NCI-H146 treated with DMSO at 0.1 percent for 48 hours (cell line): ENCODE data around the gene STRN3.
"Not testable (repeated sequence)": the region's sequence is repeated elsewhere in the genome, so short reads cannot be mapped to it uniquely, and the experiment has no call there.

Source experiments
- DNase-seq: peaks from one replicate; lab custom pipeline; 2025; ENCODE audit not compliant: unreplicated experiment; lab: John Stamatoyannopoulos, UW

The STRN3 gene

GRCh38 chr14:30972882-30973582 lies 53.1 kb downstream of the STRN3 start:
- DNase-seq, result no peak

DNA sequence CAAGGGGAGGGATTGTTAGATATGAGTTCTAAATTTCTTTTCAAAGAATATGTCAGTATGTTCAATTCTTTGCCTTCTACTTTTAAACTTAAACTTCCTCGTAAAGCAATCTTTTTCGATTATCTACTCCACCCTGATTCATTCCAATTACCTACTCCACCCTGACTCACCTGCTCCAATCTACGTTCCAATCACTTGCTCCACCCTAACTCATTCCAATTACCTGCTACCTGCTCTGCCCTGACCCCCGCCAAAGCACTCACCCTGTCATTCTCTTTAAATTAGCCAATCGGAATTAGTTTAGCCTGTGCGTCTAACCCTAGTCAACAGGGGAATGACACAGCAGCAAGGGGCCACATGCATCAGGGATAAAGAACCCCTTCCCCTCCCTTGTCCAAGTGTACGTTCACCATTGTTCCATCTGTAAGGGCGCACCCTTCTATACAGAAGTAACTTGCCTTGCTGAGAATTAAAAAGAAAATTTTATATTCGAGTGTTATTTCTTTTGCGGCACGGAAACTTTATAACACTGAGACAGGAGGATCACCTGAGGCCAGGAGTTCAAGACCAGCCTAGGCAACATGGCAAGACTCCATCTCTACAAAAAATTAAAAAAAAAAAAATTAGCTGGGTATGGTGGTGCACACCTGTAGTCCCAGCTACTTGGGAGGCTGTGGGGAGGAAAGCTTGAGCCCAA lies 54.0 kb downstream of the STRN3 start:
- not testable (repeated sequence) for DNase-seq

DNA sequence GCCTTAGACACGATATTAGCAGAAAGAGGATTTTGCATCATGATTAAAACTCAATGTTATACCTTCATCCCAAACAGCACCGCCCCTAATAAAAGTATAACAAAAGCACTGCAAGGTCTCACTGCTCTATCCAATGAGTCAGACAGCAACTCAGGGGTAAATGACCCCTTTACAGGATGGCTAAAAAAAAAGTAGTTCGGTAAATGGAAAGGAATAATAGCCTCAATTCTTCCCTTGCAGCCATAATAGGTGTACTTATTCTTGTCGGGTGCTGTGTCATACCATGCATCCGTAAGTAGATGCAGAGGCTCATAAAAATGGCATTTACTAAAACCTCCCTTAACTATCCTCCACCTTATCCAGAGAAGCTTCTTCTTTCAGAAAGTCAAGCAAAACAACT lies 54.6 kb downstream of the STRN3 start:
- no peak for DNase-seq

GRCh38 chr14:30969796-30970195 lies 56.4 kb downstream of the STRN3 start:
- DNase-seq, result not testable (repeated sequence)

GRCh38 chr14:30967364-30968098 lies 58.6 kb downstream of the STRN3 start:
- not testable (repeated sequence) for DNase-seq

GRCh38 chr14:30966415-30967363 lies 59.5 kb downstream of the STRN3 start:
- DNase-seq, result no peak

DNA sequence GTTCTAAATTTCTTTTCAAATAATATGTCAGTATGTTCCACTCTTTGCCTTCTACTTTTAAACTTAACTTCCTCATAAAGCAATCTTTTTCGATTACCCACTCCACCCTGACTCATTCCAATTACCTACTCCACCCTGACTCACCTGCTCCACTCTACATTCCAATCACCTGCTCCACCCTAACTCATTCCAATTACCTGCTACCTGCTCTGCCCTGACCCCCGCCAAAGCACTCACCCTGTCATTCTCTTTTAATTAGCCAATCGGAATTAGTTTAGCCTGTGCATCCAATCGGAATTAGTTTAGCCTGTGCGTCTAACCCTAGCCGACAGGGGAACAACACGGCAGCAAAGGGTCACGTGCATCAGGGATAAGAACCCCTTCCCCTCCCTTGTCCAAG lies 60.3 kb downstream of the STRN3 start:
- DNase-seq, result not testable (repeated sequence)

DNA sequence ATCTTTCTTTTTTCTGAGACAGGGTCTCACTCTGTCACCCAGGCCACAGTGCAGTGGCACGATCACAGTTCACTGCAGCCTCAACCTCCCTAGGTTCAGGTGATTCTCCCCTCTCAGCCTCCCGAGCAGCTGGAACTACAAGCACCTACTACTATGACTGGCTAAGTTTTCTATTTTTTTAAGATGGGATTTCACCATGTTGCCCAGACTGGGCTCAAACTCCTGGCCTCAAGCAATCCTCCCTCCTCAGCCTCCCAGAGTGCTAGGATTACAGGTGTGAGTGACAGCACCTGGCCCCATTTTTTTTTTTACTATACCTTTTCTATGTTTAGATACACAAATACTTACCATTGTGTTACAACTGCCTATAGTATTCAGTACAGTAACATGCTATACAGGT lies 63.6 kb downstream of the STRN3 start:
- DNase-seq, result not testable (repeated sequence)

GRCh38 chr14:30961330-30961729 lies 64.8 kb downstream of the STRN3 start:
- DNase-seq, result no peak

- DNase-seq, result no peak
Observed at GRCh38 chr14:30960216-30960615, 66.0 kb downstream of the STRN3 start.

GRCh38 chr14:30958555-30959407 lies 67.4 kb downstream of the STRN3 start:
- no peak for DNase-seq

DNA sequence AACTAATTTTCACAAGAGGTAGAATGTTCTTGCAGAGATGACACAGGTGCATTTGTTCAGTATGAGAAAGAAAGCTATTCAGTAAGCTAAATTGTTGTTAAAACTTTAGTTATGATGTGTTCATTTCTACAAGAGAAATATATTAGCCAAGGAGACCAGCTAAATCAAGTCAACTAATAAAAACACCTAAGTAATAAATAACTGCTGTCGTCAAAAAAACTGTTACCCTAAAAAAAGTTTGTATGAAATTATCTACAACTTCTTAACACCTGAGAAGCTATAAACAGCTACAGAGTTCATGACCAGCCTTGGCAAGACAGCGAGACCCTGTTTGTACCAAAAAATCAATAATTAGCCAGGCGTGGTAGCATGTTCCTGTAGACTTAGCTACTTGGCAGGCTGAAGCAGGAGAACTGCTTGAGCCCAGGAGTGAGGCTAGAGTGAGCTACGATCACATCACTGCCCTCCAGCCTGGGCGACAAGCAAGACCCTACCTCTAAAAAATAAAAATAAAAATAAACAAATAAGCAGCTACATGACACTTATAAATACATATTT lies 68.3 kb downstream of the STRN3 start:
- DNase-seq, result no peak

- DNase-seq, result no peak
Observed at GRCh38 chr14:30949651-30950050, 76.5 kb downstream of the STRN3 start.

DNA sequence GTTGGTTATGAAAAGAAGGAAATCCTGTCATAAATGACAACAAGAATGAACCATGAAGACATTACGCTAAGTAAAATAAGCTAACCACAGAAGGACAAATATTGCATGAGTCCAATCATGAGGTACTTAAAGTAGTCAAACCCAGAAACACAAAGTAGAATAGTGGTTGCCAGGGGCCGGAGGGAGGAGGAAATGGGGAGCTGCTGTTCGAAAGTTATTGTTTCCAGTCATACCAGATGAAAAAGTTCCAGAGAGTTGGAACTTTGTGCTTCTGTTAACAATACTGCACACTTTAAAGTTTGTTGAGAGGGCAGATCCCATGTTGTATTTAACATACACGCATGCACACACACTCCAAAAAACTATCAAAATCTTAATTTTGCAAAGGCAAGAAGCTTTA lies 82.5 kb downstream of the STRN3 start:
- no peak for DNase-seq

DNA sequence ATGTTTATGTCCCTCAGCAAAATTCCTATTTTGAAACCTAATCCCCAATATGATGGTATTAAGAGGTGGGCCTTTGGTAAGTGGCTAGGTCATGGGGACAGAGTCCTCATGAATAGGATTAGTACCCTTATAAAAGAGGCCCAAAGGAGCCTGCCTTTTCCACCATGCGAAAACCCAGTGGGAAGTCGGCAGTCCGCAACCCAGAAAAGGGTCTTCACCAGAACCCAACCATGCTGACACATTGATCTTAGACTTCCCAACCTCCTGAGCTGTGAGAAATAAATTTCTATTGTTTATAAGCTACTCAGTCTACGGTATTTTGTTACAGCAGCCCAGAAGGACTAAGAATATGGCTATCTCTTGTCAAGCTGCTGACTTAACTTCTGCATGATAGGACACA lies 85.3 kb downstream of the STRN3 start:
- DNase-seq, result no peak

DNA sequence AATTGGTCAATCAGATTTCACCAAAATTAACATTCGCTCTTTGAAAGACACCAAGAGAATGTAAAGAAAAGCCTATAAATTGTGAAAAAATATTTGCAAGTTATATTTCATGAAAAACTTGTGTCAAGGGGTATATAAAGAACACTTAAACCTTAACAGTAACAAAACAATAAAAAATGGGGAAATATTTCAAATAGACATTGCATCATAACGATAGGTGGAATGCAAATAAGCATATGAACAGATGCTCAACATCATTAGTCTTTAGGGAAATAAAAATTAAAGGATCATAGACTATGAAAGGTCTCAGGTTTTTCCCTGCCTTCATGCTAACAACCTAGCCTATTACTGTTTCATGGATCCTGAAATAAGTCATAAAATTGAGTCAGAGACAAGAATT lies 87.6 kb downstream of the STRN3 start:
- no peak for DNase-seq

DNA sequence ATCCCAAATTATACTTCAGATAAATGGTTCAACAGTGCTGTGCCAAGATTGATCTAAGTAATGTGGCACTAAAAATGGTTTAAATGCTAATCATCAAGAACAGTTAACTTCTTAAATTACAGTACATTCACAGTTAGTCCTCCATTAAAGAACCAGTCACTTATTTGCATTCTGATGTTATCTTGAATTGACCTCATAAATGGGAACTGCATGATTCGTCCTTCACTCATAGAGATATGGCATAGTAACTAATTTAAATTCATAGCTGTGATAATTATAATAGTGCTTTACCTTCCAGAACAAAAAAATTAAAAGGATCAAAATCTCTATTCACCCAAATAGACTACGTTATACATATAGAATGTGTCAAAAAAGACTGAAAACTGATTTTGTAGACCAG lies 90.7 kb downstream of the STRN3 start:
- no peak for DNase-seq

DNA sequence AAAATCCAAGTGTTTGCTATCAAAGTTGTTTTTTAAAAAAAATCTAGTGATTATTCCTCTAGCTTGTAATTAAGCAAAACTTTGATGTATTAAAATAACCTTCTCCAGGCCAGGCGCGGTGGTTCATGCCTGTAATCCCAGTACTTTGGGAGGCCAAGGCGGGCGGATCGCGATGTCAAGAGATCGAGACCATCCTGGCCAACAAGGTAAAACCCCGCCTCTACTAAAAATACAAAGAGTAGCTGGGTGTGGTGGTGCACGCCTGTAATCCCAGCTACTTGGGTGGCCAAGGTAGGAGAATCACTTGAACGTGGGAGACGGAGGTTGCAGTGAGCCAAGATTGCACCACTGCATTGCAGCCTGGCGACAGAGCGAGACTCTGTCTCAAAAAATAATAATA lies 92.2 kb downstream of the STRN3 start:
- not testable (repeated sequence) for DNase-seq

- DNase-seq, result no peak
Observed at GRCh38 chr14:30928462-30928861, 97.7 kb downstream of the STRN3 start.

DNA sequence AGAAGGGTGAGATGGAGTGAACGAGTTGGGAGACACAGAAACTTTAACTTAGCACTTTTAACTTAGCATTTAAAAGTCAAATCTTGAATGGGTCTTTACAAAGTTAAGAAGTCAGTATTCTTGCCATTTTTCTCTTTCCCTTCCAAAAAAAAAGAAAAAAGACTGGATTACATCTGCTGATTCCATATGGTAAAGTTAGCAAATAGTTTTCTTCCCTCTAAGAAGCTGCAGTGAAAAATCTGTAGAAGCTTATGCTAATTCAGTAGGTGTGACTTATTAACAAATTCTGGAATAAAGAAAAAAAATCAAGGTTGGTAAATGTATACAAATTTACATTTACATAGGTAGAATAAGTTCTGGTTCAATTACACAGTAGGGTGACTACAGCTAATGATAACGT lies 100.9 kb downstream of the STRN3 start:
- DNase-seq, result no peak
